Epidermal melanocyte (primary cell): ENCODE measurements around the gene SH3PXD2B.
"Not testable (repeated sequence)": the region's sequence is repeated elsewhere in the genome, so short reads cannot be mapped to it uniquely, and the experiment has no call there.

Source experiments
- DNase-seq: peaks from one replicate; pipeline ENCODE4 v3.0.0; 2011; ENCODE audit warnings: low spot score; ENCODE audit not compliant: insufficient read length

Gene SH3PXD2B

DNA sequence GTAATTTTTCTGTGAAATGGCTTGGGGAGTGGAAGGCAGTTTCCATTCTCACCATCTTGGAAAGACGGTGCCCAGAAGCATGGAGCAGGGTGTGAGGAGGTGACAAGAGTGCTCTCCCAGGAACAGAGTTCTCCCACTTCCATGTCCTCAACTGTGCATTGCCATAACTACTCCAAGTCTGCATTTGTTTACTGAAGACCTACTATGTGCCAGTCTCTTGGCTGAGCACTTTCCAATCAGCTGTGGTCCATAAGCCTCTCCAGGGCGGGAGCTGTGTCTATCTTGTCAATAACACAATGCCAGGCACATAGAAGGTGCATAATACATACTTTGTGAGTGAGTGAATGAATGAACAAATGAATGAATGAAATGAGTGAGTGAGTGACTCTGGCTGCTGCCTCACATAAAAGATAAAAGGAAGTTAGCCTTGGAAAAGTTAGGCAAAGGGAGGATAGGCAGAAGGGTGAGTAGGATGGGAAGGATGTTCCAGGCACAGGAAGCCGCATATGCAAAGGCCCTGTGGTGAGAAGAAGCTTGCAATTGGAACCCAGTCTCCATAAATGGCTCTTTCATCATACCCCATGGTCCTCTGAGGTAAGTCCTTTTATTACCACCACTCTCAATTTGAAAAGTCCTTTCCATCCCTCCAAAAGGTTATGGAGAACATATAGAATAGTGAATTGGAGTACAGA is 31.3 kb upstream of the SH3PXD2B start:
- DNase-seq: no peak

DNA sequence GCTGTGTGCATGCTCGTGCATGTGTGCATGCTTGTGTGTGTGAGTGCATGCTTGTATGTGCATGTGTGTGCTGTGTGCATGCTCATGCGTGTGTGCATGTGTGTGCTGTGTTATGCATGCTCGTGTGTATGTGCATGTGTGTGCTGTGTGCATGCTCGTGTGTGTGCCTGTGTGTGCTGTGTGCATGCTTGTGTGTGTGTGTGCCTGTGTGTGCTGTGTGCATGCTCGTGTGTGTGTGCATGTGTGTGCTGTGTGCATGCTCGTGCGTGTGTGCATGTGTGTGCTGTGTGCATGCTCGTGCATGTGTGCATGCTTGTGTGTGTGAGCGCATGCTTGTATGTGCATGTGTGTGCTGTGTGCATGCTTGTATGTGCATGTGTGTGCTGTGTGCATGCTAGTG is 30.3 kb upstream of the SH3PXD2B start:
- no peak for DNase-seq

DNA sequence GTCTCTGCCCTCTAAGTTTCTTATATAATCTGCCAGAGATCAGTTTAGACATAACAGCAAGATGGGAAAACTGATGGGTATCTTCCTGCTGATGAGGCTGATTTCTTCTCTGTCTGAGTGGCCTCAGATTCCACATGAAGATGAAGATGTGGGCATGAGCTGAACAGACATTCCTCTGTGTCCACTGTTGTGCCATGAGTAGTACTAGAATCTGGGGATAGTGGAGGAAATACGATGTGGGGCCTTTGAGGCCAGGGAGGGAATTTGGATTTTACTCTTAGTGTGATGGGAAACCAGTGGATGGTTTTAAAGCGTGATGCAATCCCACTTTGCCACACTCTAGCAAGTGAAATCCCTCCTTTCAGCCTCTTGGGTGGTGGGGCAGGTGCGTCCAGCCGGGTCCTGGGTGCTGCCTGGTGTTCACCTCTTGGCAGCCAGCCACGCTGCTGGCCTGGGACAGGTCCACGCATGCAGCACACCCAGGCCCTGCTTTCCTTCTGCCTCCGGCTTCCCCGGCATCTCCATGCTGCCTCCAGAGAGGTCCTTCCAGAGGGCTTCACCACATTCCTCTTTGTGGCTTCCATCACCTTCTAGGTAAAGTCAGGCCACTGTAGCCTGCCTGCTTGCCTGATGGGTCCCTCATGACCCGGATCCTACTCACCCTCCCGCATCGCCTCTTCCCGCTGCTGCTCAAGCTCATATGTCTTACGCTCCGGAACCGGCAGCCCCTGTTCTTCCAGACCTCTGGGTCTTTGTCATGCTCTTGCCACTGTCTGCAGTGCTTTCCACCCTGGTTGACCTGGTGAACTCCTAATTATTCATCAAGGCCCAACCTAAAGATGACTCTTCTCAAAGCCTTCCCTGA is 28.1 kb upstream of the SH3PXD2B start:
- DNase-seq: no peak

DNA sequence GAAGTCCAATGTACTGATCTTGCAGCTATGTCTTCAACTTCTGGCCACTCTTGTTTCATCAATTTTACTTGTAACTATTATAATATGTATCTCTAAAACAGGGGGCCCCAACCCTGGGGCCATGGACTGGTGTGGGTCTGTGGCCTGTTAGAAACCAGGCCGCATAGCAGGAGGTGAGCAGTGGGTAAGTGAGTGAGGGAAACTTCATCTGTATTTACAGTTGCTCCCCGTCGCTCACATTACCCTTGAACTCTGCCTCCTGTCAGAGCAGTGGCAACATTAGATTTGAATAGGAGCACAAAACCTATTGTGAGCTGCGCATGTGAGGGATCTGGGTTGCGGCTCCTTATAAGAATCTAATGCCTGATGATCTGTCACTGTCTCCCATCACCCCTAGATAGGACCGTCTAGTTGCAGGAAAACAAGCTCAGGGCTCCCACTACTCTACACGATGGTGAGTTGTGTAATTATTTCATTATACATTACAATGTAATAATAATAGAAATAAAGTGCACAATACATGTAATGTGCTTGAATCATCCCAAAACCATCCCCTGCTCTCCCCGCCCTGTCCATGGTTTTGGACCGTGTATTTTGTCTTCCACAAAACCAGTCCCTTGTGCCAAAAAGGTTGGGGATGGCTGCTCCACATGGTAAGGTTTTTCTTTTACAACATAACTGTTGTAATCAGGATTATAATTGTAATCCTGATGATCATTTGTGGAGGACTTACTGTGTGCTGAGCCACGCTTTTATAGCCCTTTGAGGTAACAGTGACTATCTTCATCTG is 26.9 kb upstream of the SH3PXD2B start:
- no peak for DNase-seq

DNA sequence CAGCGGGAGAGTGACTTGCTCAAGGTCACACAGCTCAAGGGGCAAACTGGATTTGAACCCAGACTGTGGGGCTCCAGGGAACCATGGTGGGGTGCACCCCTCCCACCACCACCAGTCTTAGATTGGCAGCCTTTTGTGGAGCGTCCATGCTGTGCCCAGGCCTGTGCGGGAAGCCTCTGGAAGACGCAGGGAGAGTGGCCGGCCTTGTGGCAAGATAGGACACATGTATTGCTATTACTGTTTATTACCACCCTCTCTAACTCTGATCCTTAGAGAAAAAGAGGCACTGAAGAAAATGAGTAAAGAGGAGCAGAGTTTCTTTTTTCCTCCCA is 25.4 kb upstream of the SH3PXD2B start:
- DNase-seq: no peak

DNA sequence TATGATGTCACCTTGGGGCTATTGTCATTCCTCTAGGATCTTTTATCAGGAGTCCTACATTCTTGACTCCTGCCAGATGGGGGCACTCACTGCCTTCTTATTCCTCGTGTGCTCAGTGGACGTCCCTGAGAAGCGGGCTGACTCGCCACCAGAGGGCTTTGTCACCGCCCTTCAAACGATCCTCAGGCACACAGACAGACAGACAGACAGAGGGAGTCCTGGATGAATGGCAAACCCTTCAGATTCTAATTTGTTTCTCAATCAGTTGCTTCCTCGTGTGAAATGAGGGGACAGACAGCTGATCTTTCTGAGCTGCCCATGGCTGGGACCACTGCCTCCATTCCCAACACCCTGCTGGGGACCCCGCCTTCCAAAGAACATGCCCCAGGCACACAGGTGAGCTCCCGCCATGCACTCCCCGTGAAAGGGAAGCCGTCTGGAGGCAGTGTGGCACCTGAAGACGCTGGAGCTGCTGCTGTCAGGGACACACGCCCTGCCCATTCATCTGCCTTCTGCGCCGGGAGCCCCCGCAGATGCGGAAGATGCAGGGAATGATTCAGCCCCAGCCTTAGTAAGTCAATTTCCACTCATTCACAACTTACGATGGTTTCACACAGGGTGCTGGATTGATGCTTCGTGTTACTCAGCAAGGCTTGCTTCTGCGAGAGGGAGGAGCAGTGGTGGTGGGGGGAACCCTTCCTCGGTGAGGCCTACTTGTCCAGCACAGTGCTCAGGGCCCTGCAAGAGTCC is 24.9 kb upstream of the SH3PXD2B start:
- DNase-seq: peak; percentile 79

DNA sequence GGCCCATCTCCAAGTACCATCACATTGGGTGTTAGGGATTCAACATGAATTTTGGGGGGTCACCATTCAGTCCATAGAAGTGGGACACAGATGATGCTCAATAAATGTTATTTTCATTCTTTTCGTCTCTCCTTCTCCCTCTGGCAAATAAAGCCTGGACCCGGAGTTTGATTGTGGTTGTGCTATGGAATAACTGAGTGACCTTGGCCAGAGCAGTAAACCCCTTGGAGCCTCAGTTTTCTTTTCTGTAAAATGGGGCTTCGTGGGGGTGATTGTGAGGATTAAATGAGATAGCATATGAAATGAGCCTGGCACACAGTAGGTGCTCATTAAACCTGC is 24.3 kb upstream of the SH3PXD2B start:
- DNase-seq: not testable (repeated sequence)

DNA sequence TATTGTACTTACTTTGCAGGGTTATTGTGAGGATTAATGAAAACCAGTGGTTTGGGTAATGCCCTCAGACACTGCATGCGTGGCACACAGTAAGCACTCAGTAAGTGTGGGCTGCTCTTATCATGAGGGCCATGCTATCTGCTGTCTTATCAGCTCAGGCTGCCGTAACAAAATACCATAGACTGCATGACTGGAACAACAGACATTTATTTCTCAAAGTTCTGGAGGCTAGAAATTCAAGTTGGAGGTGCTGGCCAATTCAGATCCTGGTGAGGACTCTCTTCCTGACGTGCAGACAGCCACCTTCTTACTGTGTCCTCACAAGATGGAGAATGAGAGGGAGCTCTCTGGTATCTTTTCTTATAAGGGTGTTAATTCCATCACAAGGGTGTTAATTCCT is 23.9 kb upstream of the SH3PXD2B start:
- no peak for DNase-seq

DNA sequence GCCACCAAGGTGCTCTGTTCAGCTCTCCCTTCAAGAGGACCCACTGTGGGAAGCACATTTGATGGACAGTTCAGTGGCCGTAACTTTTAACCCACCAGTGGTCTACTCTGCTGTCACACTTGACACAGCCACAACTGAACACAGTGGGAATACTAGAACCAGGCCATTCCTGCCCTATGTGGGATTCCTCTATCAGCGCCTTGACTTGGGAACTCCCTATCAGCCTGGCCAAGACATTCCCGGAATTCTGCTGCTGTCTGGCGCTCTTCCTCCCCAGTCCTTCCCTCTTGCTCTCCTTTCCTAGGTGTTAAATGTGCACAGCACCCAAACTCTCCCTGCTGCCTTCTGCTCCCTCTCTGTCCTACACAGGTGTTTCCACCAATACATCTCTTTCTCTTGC is 23.1 kb upstream of the SH3PXD2B start:
- no peak for DNase-seq

DNA sequence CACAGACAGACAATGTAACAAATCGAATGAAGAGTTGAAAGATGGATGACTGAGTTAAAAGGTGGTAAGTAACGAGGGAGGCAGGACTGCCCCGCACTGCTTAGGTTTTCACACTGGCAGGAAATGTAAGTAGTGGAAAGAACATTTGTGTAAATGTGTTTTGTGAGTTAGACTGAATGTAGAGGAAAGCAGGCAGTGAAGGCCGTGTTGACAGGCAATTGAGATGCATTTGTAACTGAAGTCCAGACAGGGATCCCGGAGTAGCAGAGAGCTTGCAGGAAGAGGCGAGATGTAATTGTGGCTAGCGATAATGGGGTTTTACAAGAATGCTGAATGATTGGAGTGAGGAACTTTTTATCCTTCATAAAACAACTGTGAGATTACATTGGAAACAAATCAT is 20.0 kb upstream of the SH3PXD2B start:
- DNase-seq: no peak

DNA sequence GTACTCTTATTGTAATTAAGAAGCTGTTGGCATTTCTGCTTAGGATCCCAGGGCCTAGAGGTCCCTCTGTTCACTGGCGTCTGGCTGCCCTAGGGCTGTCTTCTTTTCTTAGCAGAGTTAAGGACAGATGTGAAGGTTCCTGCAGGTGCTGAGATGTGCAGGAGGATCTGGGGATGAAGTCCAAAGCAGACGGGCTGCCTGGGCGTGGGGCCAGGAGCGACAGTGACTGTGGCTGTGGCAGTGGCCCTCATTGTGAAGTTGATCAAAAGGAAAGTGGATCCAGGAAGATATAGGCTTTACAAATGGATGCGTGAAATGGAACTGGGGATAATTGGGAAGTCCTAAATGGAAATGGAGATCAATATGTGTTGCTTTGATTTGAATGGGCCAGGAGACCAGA is 19.1 kb upstream of the SH3PXD2B start:
- no peak for DNase-seq

DNA sequence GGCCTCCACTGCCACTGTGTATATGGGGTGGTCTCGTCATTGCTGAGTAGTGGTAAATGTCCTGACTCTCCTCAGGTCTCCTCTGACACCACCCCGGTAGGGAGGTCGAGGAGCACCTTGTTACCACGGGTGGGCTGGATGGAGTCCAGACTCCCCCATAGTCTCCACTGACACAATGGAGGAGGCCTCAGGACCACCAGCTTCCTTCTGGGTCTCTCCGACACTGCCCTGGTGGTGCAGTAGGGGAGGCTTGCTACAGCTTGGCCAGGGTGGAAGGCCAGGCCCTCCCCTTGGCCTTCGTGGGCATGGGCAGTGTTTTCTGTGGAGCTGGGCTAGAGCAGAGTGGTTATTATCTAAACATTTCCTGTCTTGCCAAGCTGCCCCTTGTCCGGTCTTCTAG is 15.4 kb upstream of the SH3PXD2B start:
- no peak for DNase-seq

DNA sequence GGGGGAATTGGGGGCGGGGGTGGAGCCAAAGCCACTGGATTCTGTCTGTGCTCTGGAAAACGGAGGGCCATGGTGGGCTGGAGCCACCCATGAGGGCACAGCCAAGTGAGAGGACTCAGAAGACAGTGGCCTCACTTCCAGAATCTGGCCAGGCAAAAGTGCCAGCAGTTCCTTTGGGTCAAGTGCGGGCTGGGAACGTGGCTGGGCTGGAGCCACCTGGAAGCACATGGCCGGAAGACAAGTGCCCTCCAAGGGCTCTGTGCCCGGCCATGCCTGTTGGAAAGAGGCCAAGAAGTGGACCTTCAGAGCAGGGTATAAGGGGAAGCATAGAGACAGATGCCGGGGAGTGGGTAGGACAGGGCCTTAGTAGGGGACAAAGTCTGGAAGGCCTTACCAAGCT is 11.7 kb upstream of the SH3PXD2B start:
- DNase-seq: no peak

DNA sequence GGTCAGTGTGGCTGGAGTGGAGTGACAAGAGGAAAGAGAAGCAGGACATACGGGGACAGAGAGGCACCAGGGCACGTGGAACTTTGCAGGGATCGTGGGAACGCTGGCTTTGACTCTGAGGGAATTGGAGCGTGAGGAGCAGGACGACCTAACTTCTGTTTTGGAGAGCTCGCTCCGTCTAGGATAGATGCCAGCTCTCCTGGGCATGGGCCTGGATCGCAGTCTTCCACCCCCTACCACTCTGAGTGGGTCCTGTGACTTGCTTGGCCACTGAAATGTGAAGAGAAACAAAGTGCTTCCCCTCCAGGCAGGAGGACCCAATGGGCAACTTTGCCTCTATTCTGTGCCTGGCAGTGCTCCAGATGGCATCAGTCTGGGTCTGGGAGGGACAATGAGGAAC is 8.7 kb upstream of the SH3PXD2B start:
- no peak for DNase-seq

DNA sequence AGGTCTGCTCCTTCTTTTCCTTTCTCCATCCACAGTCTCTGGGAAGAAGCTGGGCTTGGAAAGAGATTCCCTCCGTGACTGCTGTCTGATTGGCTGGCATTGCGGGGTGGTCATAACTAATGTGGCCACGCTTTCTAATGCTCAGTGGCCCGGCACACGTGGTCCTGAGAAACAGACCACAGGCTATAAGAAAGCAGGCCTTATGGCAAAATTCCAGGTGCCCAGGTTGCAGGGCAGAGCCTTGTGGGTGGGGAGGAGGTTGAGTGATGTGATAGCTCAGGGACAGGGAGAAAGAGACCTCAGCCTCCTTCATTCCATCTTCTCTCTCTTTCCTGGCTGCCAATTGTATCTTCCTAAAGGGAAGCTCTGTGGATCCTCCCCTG is 5.4 kb upstream of the SH3PXD2B start:
- DNase-seq: no peak

DNA sequence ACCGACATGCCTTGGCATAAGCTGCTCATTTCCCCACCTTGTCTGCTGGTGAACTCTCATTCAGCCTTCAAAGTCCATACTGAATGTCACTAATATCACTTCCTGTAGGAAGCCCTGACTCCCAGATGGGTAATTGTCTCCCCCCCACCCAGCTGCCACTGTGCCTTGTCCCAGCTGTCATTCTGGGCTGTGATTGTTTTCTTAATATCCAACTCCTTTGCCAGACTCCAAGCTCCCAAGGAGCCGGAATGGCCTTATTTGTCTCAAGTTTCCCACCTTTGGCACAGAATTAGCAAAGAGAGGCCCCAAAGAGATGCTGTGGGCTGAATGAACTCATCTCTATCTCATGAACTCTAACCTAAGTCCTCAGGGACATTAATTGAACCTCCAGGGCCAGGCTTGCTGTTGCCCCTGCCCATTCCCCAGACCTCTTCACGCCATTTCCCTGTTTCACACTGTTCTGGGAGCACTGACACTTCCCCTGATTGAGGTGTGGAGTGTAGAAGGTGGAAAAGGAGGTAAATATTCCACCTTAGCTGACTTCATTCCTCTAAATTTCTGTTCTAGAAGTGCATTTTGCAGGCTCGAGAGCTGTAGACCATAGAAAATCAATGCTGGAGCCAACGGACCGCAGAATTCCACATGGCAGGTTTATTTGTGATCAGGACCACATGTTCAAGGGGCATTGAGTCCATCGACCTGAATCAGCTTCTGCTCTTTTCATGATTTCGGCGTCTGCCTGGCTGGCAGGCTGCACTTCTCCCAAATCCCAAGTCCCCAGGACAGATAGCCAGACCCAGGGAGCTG is 4.9 kb upstream of the SH3PXD2B start:
- no peak for DNase-seq

DNA sequence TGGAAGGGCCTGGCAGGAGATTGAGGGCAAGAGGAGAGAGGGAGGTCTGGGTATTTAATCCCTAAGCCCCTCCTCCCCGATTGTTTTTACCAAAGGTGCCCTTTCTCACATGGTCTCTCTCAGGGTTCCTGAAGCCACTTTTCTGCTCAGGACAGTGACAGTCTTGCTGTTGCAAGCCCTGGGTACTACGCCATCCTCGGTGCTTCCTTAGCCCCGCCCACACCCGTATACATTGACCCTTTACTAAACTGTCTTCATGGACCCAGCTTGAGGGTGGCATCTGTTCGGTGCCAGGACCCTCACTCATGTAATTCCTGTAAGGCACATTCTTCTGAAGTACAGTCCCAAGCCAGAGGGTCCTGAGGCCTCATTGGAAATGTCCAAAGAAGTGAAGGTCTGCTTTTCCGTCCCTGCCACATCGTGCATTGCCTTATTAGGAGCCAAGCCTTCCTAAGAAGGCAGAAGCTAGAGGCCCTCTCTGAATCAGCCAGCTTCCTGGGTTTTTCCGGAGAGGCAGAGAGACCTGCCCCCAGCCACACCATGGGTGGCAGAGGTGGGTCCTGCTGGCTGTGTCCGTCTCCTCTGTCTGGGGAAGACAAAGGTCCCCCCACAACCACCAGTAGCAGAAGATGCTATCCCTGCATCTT is 1.9 kb upstream of the SH3PXD2B start:
- DNase-seq: no peak

DNA sequence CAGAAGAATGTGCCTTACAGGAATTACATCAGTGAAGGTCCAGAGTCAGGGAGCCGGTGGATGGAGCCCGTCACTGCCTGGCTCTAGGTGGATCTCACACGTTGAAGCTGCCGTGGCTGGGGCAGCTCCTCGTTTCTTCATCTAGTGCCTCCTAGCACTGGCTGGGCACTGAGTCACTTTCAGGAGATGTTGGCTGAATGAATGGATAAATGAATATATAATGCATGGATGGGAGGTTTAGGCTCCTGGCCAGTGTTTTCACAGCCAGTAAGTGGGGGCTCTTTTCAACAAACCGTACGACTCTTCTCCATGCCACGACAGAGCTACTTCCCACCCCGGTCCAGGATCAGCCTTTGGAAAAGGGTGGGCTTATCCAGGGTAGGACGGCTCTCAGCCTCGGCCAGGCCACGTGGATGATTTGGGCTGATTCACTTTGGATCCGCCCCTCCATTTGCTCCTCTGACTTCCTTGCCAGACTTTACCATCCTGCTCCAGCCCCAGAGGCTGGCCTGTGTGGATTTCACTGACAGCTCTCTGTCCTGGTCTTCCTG is 1.3 kb upstream of the SH3PXD2B start:
- no peak for DNase-seq

DNA sequence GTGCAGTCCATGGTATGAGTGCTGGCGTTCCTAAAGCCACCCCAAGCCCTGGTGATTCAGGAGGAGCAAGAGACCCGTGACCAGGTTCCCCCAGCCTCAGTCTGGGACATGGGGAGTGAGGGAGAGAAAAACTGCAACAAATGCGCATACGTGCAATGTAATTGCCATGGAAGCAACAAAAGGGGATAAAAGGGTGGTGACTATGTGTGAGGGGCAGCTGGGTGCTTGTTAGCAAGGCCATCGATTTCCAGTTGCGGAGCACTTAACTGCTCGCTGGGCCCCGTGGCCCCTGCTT is 709 bp upstream of the SH3PXD2B start:
- DNase-seq: no peak

DNA sequence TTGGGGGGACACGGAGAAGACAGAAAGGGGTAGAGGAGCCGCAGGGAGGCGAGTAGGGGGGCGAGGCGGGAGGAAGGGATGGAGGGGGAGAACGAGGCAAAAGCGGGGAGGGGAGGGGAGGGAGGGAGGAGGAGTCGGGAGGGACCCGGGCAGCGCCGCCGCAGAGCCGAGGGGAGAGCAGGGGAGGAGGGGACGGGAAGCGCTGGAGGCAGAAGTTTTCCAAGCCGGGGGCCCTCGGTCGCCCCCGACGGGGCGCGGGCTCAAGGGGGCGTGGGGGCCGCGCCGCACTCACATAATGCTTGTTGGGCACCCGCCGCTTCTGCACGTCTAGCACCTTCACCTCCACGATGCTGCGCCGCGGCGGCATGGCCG is 353 bp downstream of the SH3PXD2B start:
- DNase-seq: no peak
